Amniotic epithelial cell (primary cell): ENCODE data around the gene ALDH1L2.

Source experiments
- DNase-seq: peaks from one replicate; pipeline ENCODE4 v3.0.0-alpha.2; 2010; ENCODE audit warnings: low read depth

ALDH1L2 gene

DNA sequence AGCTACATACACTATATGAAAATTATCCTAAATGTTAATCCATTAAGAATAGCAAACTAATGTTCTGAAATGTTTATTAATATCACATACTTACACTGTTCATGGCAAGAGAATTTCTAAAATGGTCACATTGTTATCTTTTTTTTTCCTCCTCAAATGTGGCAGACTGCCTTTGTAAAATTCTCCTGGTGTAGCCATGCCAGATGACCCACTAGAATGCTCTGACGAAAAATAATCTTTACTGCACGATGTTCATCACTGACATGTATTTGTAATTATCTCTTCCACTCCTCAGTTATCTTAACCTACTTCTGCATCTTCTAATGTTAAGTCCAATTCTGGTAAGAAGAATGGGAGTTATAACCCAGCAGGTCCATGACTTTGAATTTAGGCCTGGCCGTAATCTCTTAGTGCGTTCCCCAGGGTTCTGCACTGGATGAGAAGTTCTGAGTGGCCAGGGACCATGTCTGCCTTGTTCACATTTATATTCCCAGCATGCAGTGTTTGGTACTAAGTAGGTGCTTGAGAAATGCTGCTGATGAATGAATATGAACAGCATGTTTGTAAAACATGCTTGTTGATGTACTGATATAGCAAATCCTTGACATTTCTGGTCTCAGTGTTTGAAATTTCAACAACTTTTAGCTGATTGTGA lies 51.4 kb downstream of the ALDH1L2 start:
- DNase-seq = peak; percentile 7

DNA sequence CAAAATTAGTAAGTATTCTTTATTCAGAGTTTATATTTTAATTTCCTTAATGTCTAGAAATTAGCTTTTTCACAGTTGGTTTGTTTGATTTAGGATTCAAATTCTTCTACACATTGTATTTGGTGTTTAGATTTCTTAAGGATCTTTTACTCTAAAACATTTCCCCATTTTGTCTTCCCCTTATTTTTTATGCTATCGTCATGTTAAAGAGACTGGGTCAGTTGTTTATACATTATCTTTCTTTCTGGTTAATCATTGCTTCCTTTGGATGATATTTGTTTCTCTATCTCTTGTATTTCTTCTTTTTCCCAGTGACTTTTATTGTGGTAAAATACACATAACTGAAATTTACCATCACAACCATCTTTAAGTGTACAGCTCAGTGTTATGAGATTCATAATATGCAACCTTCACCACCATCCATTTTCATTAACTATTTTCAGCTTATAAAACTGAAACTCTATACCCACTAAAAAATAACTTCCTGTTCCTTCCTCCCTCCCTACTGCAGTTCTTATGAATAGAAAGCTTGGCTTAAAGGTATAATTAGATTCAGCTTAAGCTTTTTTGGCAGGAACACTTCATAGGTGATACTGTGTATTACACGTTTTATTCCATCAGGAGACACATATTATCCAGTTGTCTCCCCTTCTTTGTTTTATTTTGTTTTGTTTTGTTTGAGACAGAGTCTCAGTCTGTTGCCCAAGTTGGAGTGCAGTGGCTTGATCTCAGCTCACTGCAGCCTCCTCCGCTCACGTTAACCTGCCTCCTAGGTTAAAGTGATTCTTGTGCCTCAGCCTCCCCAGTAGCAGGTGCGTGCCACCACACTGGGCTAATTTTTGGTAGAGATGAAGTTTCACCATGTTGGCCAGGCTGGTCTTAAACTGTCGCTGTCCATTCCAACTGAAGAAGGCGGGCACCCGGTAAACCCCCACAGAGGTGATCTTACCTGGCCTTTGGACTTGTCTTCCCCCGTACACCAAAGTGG lies 53.1 kb downstream of the ALDH1L2 start:
- DNase-seq = no peak

DNA sequence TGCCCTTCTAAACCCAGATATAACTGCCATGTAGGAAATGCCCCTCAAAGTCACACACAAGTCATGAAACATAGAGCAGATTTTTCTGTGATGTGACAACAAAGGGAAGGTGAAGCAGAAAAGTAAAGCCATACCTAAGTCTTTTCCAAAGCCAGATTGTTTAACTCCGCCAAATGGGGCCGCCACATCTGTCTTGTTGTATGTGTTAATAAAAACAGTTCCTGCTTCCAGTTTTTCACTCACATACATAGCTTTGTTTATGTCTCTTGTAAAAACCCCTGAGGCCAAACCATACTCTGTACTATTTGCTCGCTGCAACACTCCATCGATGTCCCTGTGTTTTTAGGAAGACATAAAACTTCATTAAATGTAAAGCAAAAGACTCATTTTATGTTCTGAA lies 57.8 kb downstream of the ALDH1L2 start:
- no peak for DNase-seq

DNA sequence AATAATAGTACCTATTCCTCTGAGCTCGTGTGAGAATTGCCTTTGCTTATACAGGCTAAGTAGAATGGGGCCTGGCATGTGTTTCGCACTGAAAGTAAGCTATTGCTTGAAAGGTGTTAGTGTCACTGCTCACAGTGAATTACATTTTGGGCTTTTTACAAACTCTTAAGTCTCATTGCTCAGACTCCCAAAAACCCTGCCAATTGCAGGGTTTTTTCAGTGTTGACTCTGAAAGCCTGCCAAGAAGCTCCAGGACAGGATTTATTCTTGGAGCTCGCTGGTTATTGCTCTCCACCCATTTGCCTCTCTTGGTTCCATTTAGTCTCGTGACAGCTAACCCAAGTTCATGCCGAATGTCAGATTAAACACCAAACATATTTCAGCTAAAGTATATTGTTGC lies 58.4 kb downstream of the ALDH1L2 start:
- DNase-seq = no peak

DNA sequence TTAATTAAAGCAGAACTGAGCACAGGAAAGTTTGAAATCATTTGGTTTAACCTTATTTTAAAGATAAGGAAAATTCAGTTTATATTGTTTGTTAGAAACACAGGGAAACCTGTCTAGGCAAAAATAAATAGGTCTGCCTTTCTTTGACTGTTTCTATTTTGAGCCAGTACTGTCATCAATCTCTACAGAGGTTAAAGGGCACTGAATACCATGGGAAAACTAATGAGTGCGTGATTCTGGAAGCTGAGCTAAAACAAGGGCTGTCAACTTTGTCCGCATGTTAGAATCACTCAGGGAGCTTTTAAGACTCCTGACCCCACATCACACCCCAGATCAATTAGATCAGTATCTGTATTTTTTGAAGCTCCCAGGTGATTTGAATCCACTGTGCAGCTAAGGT lies 59.3 kb downstream of the ALDH1L2 start:
- no peak for DNase-seq

DNA sequence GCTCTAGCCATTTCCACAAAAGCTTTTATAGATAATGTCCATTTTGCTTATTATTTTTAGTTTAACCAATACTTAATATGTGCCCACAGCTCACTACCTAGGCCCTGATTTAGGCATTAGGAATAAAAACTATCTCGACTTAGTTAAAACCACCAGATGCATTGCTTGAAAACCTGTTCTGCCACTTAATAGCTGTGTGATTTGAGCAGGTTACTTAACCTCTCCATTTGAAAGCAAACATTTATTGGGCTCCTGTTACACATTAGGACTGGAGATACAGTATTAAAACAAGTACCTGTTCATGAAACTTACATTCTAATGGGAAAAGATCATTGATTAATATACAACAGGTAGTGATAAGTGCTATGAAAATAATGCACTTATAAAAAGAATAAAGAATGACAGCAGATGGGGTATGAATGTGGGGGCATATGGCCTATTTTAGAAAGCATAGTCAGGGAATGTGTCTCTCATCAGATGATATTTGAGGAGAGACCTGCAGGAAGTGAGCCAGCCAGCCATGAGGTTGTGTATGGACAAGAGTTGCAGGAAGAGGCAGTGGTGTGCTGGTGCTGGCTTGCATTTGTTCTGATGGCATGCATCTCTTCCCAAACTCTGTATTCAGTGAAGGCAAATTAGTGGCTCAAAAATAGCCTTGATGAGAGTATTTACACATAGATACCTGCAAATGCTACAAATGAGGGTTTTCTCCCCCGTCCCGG lies 63.9 kb downstream of the ALDH1L2 start:
- no peak for DNase-seq

DNA sequence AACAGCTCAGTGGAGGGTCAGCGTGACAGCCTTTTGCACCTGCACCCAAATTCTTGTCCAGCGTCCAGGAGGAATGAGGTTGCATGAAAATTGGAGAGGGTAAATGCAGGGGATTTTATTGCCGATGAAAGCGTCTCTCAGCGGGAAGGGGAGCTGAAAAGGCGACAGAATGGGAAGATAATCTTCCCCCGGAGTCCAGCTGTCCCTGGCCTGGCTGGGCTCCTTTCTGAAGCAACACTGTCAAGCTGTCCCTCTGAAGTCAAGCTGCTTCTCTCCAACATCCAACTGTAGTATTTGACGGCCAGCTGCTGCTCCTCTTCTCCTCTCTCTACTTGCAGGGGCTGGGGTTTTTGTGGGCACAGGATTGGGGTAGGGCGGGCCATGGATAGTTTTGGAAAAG lies 65.5 kb downstream of the ALDH1L2 start:
- DNase-seq = no peak

DNA sequence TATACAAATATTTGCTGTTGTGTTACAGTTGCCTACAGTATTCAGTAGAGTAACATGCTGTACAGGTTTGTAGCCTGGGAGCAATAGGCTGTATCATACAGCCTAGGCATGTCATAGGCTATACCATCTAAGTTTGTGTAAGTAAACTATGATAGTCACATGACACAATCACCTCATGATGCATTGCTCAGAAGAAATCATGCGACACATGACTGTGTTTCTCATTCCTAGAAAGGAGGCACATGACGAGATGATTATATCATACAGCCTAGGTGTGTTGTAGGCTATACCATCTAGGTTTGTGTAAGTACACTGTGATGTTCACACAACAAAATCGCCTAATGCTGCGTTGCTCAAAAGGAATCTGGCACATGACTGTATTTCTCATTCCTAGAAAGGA lies 66.2 kb downstream of the ALDH1L2 start:
- peak; percentile 2 for DNase-seq

DNA sequence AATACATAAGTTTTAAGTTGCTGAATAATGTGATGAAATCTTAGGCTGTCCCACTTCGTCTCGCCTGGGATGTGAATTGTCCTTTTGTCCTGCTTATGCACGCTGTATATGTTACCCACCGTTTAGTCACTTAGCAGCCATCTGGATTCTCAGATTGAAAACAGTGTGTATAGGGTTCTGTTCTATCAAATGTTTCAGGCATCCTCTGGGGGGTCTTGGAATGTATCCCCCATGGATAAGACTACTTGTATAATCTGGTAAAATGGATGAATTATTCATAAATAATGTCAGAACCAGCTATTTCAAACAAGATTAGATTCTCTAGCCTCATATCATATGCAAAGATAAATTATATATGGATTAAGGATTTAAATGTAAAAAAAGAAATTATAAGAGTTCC lies 68.7 kb downstream of the ALDH1L2 start:
- no peak for DNase-seq

DNA sequence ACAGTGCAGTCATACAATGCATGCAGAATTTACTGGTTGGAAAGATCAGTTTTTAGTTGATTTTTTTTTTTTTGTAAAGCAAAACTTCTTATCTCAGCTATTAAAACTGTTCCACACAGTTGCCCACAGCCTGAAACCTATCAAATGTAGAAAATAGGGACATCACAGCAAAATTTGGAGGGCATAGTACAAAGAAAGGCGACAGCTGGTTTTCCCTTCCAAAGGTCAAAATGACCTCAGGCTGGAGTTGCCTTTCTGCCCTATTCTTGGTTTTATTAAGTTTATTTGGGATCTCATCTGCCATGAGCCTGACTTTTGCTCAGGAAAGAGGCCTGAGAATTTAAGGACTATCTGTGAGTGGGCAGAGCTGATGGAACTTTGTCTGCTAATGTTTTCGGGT lies 69.7 kb downstream of the ALDH1L2 start:
- no peak for DNase-seq

DNA sequence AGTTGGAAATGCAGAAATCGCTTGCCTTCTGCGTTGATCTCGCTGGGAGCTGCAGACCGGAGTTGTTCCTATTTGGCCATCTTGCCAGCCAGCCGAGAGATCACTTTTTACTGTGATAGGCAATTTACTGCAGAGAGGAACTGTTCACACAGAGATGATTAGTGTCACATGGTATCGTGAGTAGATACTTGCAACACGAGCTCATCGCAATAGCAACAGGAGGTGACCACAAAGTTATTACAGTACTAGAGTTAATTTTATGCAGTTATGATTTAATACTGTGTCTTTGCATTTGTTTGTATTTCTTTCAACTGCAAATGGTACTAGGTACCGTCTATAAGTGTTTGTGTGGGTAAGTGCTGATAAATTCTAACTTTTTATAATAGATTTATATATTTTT lies 70.4 kb downstream of the ALDH1L2 start:
- peak; percentile 51 for DNase-seq

DNA sequence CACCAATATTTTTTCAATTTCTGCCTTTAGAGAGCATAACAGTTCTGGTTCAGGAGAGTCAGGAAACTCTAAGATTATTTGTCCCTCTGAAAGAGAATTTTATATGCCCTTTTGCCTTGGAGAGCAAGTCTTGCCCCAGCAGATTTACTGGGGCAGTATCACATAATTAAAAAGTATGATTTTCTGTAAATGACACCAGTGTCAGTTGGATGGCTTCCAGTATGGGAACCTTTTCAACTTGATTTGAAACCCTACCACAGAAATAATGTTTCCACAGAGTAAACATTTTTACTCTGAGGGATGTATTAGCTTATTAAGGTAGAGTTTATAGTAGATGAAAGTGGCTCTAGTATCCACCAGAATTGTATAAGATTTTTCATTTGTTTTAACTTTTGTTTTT lies 82.8 kb downstream of the ALDH1L2 start:
- DNase-seq = no peak

DNA sequence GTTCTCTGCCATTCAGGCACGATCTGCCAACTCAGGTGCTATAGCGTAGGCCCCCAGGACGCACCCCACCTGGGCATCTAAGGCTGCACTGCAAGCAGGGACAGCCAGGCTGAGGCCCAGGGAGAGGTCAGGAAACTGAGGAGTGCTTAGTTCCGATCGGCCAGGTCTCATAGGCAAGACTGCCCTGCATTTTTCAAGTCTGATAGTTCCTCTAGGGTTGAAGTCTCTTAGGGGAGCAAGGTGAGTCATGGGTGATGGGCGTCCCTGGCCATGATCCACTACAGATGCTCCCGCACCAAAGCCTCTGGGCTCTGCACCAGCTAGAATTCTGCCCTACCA lies 84.9 kb downstream of the ALDH1L2 start:
- DNase-seq = no peak

DNA sequence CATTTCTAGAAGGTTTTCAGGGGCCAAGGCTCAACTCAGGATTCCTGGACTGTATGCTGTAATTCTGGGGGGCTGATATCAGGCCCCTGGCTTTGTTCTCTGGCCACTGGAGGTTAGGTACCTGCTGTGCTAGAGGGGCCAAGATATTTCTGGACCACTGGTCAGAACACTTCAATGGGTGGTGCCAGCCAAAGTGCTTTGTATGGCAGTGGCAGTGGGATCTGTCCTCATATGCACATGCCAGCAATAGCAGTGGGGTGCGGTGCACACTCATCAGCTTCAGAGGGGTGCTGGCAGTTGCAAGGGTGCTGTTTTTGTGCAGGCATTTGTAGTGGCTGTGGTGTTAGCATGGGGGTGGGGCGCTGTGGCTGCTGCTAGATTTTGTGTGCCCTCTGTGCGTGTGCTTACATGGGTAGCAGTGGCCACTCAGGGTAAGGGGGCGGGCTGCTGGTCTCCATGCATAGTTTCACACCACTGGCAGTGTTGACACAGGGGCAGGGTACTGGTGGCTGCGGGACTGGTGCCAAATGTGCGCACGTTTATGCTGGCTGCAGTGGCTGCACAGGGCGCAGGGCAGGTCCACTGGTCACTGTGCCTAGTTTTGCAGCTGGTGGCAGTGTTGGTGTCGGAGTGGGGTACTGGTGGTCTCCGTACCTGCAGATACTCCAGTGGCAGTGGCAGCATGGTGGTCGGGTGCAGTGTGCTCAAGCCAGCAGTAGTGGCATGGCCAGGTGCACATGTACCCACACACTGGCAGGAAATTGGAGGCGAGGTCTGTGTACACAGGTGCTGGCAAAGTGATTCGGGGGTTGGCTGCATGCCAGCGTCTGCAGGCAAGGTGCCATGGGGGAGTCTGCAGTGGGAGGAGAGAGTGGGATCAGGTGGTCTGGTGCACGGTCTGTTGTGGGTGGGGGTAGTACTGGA lies 85.6 kb downstream of the ALDH1L2 start:
- DNase-seq = no peak

DNA sequence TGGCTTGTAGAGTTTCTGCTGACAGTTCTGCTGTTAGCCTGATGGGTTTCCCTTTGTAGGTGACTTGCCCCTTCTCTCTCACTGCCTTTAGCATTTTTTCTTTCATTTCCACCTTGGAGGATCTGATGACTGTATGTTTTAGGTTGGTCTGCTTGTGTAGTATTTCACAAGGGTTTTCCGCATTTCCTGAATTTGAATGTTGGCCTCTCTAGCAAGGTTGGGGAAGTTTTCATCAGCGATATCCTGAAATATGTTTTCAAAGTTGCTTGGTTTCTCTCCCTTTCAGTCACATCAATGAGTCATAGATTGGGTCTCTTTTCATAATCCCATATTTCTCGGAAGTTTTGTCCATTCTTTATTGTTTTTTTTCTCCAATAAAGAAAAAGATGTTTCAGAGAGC lies 86.7 kb downstream of the ALDH1L2 start:
- no peak for DNase-seq

DNA sequence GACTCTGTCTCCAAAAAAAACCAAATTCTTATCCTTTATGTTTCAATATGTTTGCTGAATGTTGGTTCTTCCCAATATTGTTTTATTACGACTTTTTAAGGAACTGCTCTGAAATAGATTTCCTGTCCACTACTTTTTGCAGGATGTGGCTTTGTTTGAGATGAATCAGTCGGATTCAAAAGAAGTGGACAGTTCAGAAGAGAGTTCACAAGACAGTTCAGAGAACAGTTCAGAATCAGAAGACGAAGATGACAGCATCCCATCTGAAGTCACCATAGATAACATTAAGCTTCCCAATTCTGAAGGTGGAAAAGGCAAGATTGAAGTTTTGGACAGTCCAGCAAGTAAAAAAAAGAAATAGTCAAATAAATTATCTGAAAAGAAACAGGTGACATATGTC lies 89.9 kb downstream of the ALDH1L2 start:
- DNase-seq = no peak

DNA sequence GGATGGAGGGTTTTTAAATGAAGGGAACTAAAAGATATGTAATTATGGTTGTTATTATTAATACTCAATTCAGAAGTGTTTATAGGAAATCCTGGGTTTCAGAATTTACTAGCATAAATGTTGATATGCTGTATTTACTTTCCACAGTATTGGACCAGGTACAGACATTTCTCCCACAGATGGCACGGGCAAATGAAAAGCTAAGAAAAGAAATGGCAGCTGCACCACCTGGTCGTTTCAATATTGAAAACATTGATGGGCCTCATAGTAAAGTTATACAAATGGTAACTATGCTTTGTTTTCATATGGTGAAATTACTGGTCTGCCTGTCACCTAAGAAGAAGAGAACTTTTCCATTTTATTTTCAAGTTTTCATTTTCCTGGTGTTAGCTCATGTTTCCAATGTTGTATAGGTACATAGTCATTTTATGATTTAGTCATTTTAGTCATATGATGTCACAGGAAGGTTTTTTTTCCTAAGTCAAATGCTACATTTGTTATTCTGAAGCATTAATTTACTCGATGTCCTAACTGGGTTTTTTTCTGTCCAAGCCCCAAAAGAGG lies 92.6 kb downstream of the ALDH1L2 start:
- DNase-seq = no peak

DNA sequence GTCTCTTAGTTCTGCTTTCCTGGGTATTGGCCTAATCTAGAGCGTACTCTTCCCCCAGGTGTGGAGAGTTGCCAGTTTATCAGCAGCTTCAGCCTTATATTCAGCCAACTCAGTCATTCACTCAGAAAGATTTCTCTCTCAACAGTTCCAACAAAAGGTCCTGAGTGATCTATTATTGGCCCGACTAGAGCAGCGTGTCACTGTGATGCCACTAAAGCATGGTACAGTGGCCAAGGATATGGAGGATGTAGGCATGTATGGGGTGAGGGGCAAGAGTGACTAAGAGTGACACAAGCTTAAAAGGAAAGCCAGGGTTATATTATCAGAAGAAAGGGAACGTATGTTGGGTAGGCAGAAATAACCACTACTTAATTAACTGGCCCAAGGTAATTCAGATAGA lies 93.3 kb downstream of the ALDH1L2 start:
- DNase-seq = no peak

DNA sequence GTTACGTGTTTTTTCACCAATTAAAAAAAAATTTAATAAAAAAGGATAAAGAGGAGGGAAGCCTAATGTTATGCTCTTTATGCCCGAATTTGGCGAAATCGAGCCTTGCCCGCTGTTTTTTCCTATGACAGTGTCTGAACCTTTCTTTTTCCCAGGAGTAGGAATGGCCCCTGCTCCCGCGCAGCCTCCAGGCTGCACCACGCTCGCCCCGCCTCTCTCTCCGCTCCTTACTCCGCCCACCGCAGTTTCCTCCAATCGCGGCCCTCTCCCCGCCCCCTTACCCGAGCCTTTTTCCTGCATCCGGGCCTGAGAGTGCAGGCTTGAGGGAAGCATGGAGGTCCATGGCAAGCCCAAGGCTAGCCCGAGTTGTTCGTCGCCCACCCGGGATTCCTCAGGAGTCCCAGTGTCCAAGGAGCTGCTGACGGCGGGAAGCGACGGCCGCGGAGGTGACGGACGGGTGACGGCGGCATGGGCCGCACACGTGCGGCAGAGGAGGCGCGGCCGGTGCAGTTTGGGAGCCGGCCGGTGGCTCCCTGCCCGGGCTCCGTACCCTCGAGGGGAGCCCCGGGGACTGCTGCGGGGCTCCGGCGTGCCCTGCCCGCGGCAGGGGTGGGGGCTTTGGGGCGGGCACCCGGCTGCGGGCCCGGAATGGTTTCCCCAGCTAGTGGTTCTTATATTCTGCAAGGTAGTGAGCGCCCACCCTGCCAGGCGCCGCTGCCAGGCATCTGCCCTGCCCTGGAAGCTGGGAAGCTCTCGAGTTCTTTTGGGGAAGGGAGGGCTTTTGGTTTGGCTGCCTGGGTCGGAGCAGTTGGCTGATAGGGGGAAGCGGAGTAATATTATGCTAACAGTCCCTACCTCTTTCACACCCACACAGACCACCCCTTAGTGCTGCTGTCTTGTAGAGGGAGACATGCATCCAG lies 98.0 kb downstream of the ALDH1L2 start, which contains the start of gene NOPCHAP1:
NOPCHAP1 (plus strand) TSS at position 295 of the 920 bp plus-strand sequence; CDS start at position 332, 37 bp downstream.
- DNase-seq = peak; percentile 71

DNA sequence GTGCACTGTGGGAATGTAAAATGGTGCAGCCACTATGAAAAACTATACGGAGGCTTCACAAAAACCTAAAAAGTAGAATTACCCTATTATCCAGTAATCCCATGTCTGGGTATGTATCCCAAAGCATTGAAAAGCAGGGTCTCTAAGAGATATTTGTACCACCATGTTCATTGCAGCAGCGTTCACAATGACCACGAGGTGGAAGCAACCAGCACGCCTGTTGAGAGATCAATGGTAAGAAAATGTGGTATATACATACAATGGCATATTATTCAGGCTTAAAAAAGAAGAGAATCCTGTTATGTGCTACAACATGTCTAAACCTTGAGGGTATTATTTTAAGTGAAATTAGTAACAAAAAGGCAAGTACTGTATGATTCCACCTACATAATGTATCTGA lies 99.1 kb downstream of the ALDH1L2 start:
- DNase-seq = no peak
